Neural crest cell (in vitro differentiated cells): Measurements from ENCODE around the gene FGFR1OP2. TPM values are rescaled to one million over a fixed set of nuclear protein-coding genes. Genes with fewer than 3 reads are reported as not detected.

Source experiments
- DNase-seq: peaks from one replicate; pipeline ENCODE4 v3.0.0; 2021; ENCODE audit warnings: low read depth, mixed read lengths, low spot score
- H3K27ac Mint-ChIP-seq: one replicate; pipeline ENCODE4 v1.8.0; 2021; ENCODE audit warnings: mild to moderate bottlenecking, mixed read lengths; ENCODE audit not compliant: unreplicated experiment
- H3K27me3 Mint-ChIP-seq: 2 replicates; pipeline ENCODE4 v1.8.0; 2021; ENCODE audit warnings: low read depth, mild to moderate bottlenecking, mixed read lengths
- H3K36me3 Mint-ChIP-seq: 2 replicates; pipeline ENCODE4 v1.8.0; 2021; ENCODE audit warnings: low read depth, mild to moderate bottlenecking, mixed read lengths
- H3K4me1 Mint-ChIP-seq: 2 replicates; pipeline ENCODE4 v1.8.0; 2021; ENCODE audit warnings: mixed read lengths
- H3K4me3 Mint-ChIP-seq: one replicate; pipeline ENCODE4 v1.8.0; 2021; ENCODE audit warnings: mild to moderate bottlenecking, mixed read lengths
- H3K9me3 Mint-ChIP-seq: 2 replicates; pipeline ENCODE4 v1.8.0; 2021; ENCODE audit warnings: mixed read lengths
- CTCF ChIP-seq: fragments of 200-600 bp; sonication (generic); conservative IDR thresholded peaks from 2 replicates; pipeline ENCODE4 v1.5.0; 2021; ENCODE audit warnings: antibody characterized with exemption, mild to moderate bottlenecking
- total RNA-seq: library from RNA; stranded (reverse); gene quantifications from 2 replicates; pipeline ENCODE4 v1.2.1, GENCODE V29; 2021

Gene FGFR1OP2
- total RNA-seq, 1 donor from 2014 or later, result 44.1 TPM

DNA sequence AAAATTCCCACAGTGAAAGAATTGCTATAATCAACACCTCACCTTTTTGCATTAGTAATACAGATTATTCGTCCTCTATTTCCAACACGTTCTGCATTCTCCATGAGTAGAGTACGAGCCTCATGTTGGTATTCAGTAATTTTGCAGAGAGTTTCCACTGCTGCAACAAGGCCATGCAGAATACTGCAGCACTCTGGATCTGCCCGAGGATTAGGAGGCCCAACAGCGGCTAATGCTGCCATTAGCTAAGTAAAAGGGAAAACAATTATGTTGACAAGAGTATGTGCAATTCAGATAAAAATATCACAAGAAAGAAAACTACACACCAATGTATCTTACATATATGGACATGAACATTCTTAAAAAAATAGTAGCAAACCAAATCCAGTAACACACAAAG is 9.6 kb upstream of the FGFR1OP2 start:
- peaks cover 3% of the 10 kb centered on the region for H3K4me1 Mint-ChIP-seq
- peaks cover 7% of the 10 kb centered on the region for H3K36me3 Mint-ChIP-seq
- H3K27me3 Mint-ChIP-seq, result no peaks in the 10 kb centered on the region
- no peaks in the 10 kb centered on the region for H3K9me3 Mint-ChIP-seq
- TF ChIP-seq CTCF, result no peak
- no peak for DNase-seq
- no peak overlapping the region for H3K4me3 Mint-ChIP-seq
- H3K27ac Mint-ChIP-seq, result no peak overlapping the region

DNA sequence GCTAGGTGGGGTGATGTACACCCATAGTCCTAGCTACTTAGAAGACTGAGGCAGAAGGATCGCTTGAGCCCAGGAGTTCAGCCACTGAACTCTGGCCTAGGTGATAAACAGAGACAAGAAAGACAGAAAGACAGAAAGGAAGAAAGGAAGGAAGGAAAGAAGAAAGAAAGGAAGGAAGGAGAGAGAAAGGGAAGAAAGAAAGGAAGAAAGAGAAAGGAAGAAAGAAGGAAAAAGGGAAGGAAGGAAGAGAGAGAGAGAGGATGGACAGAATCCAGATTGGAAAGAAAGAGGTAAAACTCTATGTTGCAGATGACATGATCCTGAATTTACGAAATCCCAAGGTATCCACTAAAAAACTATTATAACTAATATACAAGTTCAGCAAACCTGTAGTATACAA is 8.7 kb upstream of the FGFR1OP2 start:
- DNase-seq, result no peak
- no peaks in the 10 kb centered on the region for H3K27me3 Mint-ChIP-seq
- no peak overlapping the region for H3K4me3 Mint-ChIP-seq
- H3K36me3 Mint-ChIP-seq, result peaks cover 7% of the 10 kb centered on the region
- H3K4me1 Mint-ChIP-seq, result peaks cover 7% of the 10 kb centered on the region
- no peak for TF ChIP-seq CTCF
- H3K27ac Mint-ChIP-seq, result no peak overlapping the region
- H3K9me3 Mint-ChIP-seq, result no peaks in the 10 kb centered on the region

- TF ChIP-seq CTCF, result no peak
- no peaks in the 10 kb centered on the region for H3K9me3 Mint-ChIP-seq
- no peak overlapping the region for H3K27ac Mint-ChIP-seq
- H3K27me3 Mint-ChIP-seq, result no peaks in the 10 kb centered on the region
- H3K4me3 Mint-ChIP-seq, result peak overlapping the region; percentile 73
- no peak for DNase-seq
- H3K4me1 Mint-ChIP-seq, result peaks cover 51% of the 10 kb centered on the region
- peaks cover 4% of the 10 kb centered on the region for H3K36me3 Mint-ChIP-seq
These were observed 2.5 kb upstream of the FGFR1OP2 start for GRCh38 chr12:26935636-26936378.

GRCh38 chr12:26936559-26937442 is 1.5 kb upstream of the FGFR1OP2 start:
- H3K27ac Mint-ChIP-seq, result peak overlapping the region; percentile 76
- peak overlapping the region; percentile 99 for H3K4me3 Mint-ChIP-seq
- H3K4me1 Mint-ChIP-seq, result peaks cover 58% of the 10 kb centered on the region
- no peaks in the 10 kb centered on the region for H3K27me3 Mint-ChIP-seq
- no peaks in the 10 kb centered on the region for H3K9me3 Mint-ChIP-seq
- H3K36me3 Mint-ChIP-seq, result peaks cover 4% of the 10 kb centered on the region
- TF ChIP-seq CTCF, result no peak
- no peak for DNase-seq

DNA sequence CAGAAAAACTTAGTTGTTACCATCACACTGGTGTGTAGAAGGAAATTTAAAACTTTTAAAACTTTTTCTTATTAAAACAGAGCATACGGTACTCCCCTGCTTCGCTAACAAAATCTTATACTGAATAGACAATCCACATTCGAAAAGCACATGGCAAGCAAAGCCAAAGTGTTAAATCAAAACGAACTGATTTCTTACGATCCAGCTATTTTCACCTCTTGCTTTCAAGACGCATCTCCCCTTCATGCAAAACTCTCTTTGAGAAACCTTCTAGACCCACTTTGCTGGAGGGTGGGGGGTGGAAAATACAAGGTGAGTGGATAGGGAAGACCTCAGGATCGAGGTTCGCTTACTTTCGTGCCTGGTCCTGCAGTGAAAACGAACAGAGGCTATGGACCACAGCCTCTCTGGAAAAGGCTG is 817 bp upstream of the FGFR1OP2 start:
- no peak for TF ChIP-seq CTCF
- H3K4me3 Mint-ChIP-seq, result peak overlapping the region; percentile 99
- H3K9me3 Mint-ChIP-seq, result no peaks in the 10 kb centered on the region
- no peaks in the 10 kb centered on the region for H3K27me3 Mint-ChIP-seq
- peaks cover 6% of the 10 kb centered on the region for H3K36me3 Mint-ChIP-seq
- DNase-seq, result no peak
- H3K4me1 Mint-ChIP-seq, result peaks cover 65% of the 10 kb centered on the region
- peak overlapping the region; percentile 100 for H3K27ac Mint-ChIP-seq
